Measurements from ENCODE around the gene ATG7.

The ATG7 gene

DNA sequence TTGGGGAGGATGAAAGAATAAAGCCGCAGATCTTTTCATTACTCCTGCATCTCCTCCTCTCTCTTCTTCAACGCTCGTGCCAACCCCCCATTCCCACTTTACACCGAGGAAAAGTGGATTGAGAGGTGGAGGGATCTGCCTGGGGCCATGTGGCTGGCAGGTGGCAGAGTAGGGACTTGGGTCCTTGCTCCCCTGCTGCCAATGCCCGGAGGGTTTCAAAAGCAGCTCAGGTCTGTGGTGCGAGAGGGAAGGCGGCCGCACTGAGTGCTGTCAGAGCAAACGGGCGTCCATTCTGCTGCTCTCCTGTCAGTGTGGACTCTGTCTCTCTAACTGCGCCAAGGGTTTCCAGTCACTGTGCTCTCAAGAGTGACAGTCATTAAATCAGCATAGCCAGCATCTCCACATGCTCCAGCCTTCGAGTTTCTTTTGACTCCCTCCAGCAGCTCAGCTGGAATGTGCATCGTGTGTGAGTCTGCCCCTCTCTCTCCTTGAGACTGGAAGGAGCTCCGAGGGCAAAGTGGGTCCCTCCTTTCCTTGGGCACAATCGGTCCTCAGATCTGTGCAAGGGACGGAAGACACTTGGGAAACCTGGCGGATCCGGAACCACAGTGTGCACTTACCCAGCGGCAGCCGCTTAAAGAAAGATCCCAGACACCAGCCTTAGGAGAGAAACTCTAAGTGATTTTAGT is 302.9 kb downstream of the ATG7 start:
- no peak overlapping the region for H3K4me3 ChIP-seq (ENCODE audit: low read depth, low read length)
- TF ChIP-seq, protein P1, sequence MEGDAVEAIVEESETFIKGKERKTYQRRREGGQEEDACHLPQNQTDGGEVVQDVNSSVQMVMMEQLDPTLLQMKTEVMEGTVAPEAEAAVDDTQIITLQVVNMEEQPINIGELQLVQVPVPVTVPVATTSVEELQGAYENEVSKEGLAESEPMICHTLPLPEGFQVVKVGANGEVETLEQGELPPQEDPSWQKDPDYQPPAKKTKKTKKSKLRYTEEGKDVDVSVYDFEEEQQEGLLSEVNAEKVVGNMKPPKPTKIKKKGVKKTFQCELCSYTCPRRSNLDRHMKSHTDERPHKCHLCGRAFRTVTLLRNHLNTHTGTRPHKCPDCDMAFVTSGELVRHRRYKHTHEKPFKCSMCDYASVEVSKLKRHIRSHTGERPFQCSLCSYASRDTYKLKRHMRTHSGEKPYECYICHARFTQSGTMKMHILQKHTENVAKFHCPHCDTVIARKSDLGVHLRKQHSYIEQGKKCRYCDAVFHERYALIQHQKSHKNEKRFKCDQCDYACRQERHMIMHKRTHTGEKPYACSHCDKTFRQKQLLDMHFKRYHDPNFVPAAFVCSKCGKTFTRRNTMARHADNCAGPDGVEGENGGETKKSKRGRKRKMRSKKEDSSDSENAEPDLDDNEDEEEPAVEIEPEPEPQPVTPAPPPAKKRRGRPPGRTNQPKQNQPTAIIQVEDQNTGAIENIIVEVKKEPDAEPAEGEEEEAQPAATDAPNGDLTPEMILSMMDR (IDR thresholded peaks at IDR 0.05; ENCODE audit: borderline replicate concordance, insufficient read depth, low read depth, low read length), result no peak

DNA sequence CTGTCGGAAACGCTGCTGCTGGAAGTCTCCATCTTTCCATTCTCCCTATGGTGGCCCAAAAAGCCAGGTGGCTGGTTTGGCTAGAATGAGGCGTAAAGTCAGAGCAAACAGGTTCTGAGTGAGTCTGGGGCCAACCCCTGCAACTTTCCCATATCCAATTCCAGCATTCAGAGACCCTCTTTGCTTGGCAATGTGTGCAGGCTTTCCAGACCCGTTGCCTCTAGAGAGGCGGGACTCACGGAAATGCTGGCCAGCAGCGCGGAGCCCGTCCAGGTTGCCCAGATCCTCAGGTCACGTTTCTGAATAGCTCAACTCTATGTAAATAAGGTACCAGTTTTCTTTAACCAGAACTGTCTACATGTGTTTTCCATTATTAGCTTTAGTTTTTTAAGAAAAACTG is 303.5 kb downstream of the ATG7 start:
- TF ChIP-seq, protein P1 (IDR thresholded peaks at IDR 0.05; ENCODE audit: borderline replicate concordance, insufficient read depth, low read depth, low read length), result no peak
- H3K4me3 ChIP-seq (ENCODE audit: low read depth, low read length), result no peak overlapping the region

DNA sequence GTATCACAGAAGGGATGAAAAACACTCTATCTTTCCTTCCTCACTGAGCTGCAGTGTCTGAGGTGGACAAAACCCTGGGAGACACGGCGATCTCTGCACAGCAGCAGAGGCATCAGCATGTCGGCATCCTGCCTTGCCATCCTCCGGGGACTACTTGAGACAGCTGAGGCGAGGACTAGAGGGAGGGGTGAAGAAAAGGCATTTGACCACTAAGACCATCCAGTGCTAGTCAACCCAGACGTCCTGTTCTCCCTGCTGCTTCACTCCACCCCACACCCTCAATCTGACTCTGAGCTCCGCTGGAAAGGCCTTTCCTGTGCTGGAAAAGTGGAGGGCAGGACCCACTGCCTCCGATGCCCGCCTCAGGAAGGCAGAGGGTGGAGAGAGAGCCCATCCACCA is 304.3 kb downstream of the ATG7 start:
- H3K4me3 ChIP-seq (ENCODE audit: low read depth, low read length), result no peak overlapping the region
- TF ChIP-seq, protein P1 (IDR thresholded peaks at IDR 0.05; ENCODE audit: borderline replicate concordance, insufficient read depth, low read depth, low read length), result no peak

DNA sequence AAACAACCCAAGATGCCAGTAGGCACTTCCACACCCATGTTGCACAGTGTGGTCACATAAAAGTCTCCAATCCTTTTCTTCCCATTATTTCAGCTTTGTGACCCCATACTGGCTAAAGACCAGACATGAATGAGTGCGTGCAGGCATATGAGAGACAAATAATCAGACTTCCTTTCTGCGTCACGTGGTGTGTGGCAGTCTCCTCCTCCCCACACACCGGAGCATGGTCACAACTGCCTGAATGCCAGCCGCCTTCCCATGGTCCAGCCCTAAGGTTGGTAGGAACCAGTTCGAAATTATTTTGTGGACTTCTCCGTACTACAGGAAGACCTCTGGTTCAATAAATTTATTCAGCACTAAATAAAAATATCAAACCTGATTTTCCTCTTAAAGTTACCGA is 306.0 kb downstream of the ATG7 start:
- TF ChIP-seq, protein P1 (IDR thresholded peaks at IDR 0.05; ENCODE audit: borderline replicate concordance, insufficient read depth, low read depth, low read length), result no peak
- H3K4me3 ChIP-seq (ENCODE audit: low read depth, low read length), result no peak overlapping the region

DNA sequence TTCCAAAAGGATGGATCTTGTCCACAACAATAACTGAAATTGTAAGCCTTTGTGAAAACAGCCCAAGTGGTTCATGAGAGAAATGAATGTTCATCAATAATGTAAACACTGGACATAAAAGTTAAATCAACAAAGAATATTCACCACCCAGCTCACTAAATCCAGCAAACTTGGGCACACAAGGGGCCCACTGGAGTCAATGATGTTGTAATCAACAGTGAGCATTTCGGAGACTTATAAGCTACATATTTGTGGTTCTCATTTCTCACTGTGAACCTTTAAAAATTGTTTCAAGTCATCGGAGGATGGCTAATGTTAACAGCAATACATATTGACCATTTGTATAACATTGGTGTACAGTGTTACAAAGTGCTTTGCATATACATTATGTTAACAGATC is 308.4 kb downstream of the ATG7 start:
- H3K4me3 ChIP-seq (ENCODE audit: low read depth, low read length), result no peak overlapping the region
- TF ChIP-seq, protein P1 (IDR thresholded peaks at IDR 0.05; ENCODE audit: borderline replicate concordance, insufficient read depth, low read depth, low read length), result no peak

DNA sequence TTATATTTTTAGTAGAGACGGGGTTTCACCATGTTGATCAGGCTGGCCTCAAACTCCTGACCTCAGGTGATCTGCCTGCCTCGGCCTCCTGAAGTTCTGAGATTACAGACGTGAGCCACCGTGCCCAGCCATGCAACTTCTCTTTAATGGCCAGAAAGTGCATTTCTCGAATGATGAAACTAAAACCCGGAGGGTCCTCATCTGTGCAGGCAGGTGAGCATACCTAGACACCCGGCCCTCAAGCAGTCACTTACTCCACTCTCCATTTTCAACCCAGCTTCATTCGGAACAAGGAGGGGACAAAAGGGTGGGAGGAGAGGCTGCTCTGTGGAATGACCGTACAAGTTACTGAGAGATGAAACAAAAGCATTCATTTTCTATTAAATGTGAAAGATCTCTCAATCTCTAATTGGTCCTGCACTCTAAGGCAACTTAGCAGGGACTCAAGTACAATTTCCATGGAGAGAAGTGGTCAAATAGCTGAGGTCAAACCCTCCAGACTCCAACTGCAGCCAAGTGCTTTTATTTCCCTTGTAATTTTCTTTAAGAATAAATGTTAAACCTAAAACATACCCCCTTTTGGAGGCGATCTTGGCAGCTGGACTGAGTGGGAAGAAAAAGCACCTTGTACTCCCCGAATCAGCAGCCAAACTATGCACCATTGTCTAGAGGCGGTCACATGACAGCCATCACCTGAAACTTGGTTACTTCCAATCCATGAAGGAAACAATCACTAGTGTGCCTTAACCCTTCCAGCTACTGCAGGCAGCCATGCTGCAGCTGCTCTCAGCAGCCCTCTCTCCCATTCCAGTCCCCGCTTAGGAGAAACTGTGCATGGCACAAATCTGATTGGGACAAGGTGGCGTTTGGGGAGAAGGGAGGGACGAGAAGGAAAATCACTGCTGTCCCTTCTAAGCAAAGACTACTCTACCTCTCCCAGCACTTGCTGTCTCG is 309.3 kb downstream of the ATG7 start:
- H3K4me3 ChIP-seq (ENCODE audit: low read depth, low read length), result peak overlapping the region; percentile 34

More for the DNA sequence above, 309.3 kb downstream of the ATG7 start:
- TF ChIP-seq, protein P1 (IDR thresholded peaks at IDR 0.05; ENCODE audit: borderline replicate concordance, insufficient read depth, low read depth, low read length), result no peak
